Activated T-helper 17 cell treated with anti-CD3 and anti-CD28 coated beads, Interleukin-2, amount 50 U/mL, for 72 hours (primary cell): Measurements from ENCODE around the gene FAM9C. TPM values are rescaled to one million over a fixed set of nuclear protein-coding genes. Genes with fewer than 3 reads are reported as not detected.
"Not testable (repeated sequence)": the region's sequence is repeated elsewhere in the genome, so short reads cannot be mapped to it uniquely, and the experiment has no call there.

ENCODE experiments used
- ATAC-seq: fragments of 150-1000 bp; cut with Tn5 transposase; replicated peaks from 2 replicates; pipeline ENCODE4 v1.10.0; 2021; ENCODE audit warnings: mild to moderate bottlenecking, moderate library complexity
- H3K27ac Mint-ChIP-seq: one replicate; pipeline ENCODE4 v1.8.0; 2022; ENCODE audit warnings: mixed read lengths
- H3K27me3 Mint-ChIP-seq: one replicate; pipeline ENCODE4 v1.8.0; 2022; ENCODE audit warnings: mixed read lengths
- H3K36me3 Mint-ChIP-seq: one replicate; pipeline ENCODE4 v1.8.0; 2022; ENCODE audit warnings: low read depth, mild to moderate bottlenecking, mixed read lengths
- H3K4me1 Mint-ChIP-seq: one replicate; pipeline ENCODE4 v1.8.0; 2022; ENCODE audit warnings: mixed read lengths
- H3K4me3 Mint-ChIP-seq: one replicate; pipeline ENCODE4 v1.8.0; 2022; ENCODE audit warnings: mild to moderate bottlenecking, mixed read lengths
- H3K9me3 Mint-ChIP-seq: one replicate; pipeline ENCODE4 v1.8.0; 2022; ENCODE audit warnings: mixed read lengths
- total RNA-seq, 2 donors: library from RNA; stranded (reverse); gene quantifications; one replicate each; pipeline ENCODE4 v1.2.3, GENCODE V29; 2022

FAM9C gene
- total RNA-seq, result under 1 TPM in 1 of 2 donors, not detected in 1; 0.21 TPM

DNA sequence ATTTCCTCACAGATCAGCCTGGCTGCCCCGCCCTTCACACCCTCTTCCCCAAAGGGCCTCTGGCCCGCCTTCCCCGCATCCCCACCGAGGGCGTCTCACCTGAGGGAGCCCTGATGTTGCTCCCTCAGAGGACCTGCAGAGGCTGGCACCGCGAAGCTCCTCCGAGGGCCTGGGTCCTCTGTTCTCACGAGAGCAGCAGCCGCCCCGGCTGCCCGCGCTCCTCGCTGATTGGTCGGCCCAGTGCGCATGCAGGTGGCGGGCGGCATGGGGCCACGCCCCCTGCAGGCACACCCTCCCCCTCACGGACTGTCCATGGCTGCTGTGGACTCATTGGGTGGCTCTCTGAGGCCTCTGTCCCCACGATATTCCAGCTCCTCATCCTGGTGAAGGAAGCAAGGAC is at the start of gene FAM9C:
FAM9C (minus strand) TSS at position 180 of the 400 bp plus-strand sequence. CDS start 831 bp downstream, outside the sequence.
- Mint-ChIP-seq H3K36me3 (no peaks in the 10 kb centered on the region), H3K4me1 (peaks cover 16% of the 10 kb centered on the region), H3K4me3 (no peak within 1 kb of the TSS), H3K27me3 (no peaks in the 10 kb centered on the region), H3K27ac (no peak within 1 kb of the TSS), H3K9me3 (peaks cover 4% of the 10 kb centered on the region)
- no peak for ATAC-seq

DNA sequence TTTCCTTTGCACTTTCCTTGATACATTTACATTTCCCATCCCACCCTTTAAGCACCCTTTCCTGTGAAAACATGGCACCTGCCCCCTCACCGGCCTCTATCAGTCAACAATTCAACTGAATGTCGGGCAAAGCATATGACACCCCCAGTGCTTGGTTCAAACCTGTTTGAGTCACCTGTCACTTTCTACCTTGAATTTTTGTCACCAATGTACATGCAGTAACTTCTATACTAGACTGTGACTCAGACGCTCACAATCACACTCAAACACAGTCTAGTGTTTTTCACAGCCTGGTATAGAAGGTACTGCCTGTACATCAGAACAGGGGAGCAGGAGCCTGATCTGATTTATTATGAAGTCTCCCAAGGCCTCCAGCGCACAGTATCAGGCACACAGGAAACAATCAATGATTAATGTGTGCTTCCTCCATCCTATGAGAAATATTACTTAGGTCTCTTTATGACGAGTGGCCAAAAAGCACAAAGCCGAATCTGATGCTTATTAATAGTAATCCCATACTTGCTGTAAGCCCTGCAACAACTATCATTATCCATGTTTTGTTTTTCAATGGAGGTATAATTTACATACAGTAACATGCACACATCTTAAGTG is 49.2 kb upstream of the FAM9C start:
- H3K4me3 Mint-ChIP-seq, result peak overlapping the region; percentile 88

DNA sequence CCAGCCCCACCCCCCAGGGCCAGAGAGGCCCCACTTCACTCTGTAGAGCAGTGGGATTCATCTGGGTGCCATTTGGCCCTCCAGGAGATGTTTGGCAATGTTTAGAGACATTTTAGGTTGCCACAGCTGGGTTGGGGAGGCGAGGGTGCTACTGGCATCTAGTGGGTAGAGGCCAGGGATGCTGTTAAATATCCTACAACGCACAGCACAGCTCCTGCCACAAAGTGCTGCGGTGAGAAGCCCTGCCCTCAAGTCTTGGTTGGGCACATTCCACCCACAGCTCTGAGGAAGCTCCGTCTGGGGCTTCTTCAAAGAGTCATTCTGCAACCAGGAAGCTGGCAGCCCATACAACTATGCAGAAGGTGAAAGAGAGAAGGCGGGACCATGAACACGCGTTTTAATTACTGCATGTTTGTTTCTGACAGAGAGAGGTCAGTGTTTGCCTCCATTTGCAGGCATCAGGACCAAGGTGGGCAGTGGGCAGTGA is 48.1 kb upstream of the FAM9C start:
- peaks cover 27% of the 10 kb centered on the region for H3K36me3 Mint-ChIP-seq
- peak; percentile 61 for ATAC-seq
- peak overlapping the region; percentile 99 for H3K27ac Mint-ChIP-seq
- H3K4me1 Mint-ChIP-seq, result peaks cover 27% of the 10 kb centered on the region
- no peaks in the 10 kb centered on the region for H3K27me3 Mint-ChIP-seq
- peak overlapping the region; percentile 88 for H3K4me3 Mint-ChIP-seq
- H3K9me3 Mint-ChIP-seq, result peaks cover 3% of the 10 kb centered on the region

More for the DNA sequence above, 49.2 kb upstream of the FAM9C start:
- Mint-ChIP-seq H3K27me3 (no peaks in the 10 kb centered on the region), H3K4me1 (peaks cover 20% of the 10 kb centered on the region), H3K9me3 (peaks cover 3% of the 10 kb centered on the region), H3K27ac (peak overlapping the region; percentile 99), H3K36me3 (peaks cover 16% of the 10 kb centered on the region)
- peak; percentile 62 for ATAC-seq

DNA sequence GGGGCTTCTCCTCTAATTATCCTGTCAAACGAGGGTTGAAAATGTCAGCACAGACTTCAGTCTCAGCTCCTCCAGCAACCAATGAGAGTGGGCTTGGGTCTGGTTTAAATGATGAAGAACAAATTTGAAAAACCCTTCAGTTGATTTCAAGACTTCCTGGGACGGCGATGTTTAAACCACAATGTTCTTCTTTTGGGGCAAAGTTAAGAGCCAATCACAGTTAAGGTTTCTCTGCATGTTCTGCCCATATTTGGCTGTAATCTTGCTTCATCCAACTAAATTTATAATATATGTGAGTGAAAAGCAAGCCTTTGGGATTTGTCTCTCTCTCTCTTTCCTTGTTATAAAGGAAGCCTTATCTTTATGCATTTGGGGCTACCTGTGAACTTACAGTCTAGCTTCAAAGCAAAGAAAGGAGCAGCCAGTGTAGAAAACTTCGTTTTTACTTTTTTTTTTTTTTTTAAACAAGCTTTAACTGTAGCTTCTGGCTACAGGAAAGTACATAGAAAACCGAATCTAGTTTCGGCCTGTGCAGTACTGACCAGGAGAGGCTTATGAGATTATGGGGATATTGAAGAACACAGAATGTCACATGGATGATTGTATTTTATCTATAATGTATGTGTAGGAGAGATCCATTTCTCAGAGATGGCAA is 46.8 kb upstream of the FAM9C start:
- Mint-ChIP-seq H3K27ac (peak overlapping the region; percentile 99), H3K27me3 (no peaks in the 10 kb centered on the region), H3K9me3 (peaks cover 3% of the 10 kb centered on the region), H3K4me3 (peak overlapping the region; percentile 88), H3K36me3 (peaks cover 35% of the 10 kb centered on the region), H3K4me1 (peaks cover 31% of the 10 kb centered on the region)
- peak; percentile 4 for ATAC-seq

DNA sequence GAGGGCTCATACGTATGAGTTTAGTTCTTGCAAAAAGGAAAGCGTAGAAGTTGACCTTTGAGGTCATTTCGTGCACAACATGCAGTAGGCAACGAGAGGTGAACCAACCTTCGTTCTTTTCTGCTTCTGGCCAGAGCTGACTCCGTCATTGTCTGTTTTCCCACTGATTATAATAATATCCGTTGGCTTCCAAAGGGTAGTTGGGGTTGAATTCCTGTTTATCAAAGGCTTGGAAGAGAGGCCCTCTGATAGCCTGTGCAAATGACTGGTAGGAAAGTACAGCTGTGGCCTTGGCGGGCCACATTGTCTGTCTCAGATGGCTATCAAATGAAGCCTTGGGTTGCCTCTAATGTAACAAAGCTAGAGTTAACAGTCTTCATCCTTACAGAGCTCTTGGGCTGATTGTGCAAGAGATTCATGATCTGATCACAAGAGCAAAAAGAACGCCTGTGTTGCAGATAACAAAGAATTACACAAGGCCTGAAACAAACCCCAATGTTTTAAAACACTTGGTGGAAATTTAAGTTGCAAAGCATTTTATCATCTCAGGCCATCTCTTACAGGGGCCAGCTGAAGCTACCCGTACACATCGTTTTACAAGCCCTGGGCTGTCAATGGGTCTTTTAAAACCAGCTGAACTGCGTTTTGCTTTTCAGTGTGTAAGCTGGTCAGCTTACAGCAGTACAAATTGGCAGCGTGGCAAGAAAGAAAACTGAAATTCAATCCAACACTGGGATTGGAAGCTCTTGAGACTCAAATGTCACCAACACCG is 46.1 kb upstream of the FAM9C start:
- Mint-ChIP-seq H3K27me3 (no peaks in the 10 kb centered on the region), H3K4me1 (peaks cover 31% of the 10 kb centered on the region), H3K4me3 (peak overlapping the region; percentile 88), H3K27ac (peak overlapping the region; percentile 99), H3K36me3 (peaks cover 35% of the 10 kb centered on the region), H3K9me3 (peaks cover 3% of the 10 kb centered on the region)
- ATAC-seq, result peak; percentile 24

DNA sequence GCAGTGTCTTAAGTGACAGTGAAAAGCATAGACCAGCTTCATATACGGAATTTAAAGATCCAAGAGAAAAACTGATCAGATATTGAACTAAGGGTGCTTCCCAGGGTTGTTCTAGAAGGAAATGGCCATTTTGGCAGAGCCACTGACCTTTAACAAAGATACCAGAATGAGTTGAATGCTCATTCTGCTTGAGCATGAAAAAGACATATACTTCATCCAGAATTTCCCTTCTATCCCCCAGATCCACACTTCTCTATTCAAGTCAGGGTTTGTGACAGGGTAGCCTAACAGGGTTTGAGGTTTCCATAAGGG is 45.6 kb upstream of the FAM9C start:
- Mint-ChIP-seq H3K27ac (peak overlapping the region; percentile 99), H3K4me3 (peak overlapping the region; percentile 88), H3K4me1 (peaks cover 31% of the 10 kb centered on the region), H3K36me3 (peaks cover 35% of the 10 kb centered on the region), H3K9me3 (peaks cover 3% of the 10 kb centered on the region), H3K27me3 (no peaks in the 10 kb centered on the region)
- no peak for ATAC-seq

DNA sequence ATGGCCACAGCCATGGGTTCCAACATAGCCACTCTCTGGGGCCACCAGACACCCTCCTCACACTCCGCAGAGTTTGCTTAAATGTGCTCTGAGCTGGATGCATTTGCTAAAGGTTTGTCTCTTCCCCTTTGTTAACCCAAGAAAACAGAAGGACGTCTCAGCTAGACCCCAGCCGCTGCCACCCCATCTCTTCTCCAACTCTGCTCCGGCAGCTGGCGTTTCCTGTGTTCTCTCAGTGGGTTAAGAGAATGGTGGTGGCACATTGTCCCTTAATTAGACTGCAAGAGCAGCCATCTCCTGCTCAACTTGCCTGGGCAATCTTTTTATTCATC is 43.7 kb upstream of the FAM9C start:
- no peak for ATAC-seq
- peaks cover 3% of the 10 kb centered on the region for H3K9me3 Mint-ChIP-seq

DNA sequence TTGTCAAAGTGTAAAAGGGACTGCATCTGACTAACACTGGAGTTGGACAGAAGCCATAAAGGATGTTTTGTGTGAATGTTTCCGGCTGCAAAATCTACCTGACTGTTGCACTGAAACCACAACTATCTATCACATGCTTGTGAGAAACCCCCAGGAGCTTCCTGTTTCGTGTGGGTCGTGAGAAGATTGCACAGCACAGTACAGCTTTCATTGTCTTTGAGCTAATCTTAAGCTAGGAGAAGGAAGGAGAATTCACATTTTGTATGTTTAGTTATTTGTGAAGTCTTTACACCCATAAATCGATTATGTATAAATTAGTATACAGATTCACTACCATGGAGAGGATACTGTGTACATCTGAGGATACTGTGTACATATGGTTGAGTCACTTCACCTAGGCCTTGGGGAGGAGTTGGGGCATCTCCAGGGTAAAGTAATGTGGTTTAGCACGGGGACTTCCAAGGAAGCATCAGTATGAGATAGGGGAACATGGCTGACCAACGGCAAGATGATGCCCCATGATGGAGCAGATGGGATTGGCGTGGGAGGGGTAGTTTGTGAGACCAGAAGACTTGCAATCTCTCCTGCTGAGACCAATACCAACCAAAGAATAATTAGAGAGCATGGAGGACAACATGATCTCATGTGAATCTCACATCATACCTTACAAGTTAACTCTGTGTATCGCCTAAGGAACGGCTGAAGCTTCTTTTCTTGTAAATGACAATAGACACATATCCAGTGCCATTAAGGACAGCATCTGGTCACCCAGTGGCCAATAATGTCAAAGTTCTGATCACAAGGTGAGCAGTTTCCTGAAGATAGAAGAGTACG is 43.1 kb upstream of the FAM9C start:
- Mint-ChIP-seq H3K4me1 (peaks cover 12% of the 10 kb centered on the region), H3K9me3 (no peaks in the 10 kb centered on the region), H3K27ac (peak overlapping the region; percentile 99), H3K4me3 (peak overlapping the region; percentile 88), H3K27me3 (no peaks in the 10 kb centered on the region), H3K36me3 (peaks cover 21% of the 10 kb centered on the region)
- peak; percentile 75 for ATAC-seq

More for the DNA sequence above, 43.7 kb upstream of the FAM9C start:
- Mint-ChIP-seq H3K27ac (peak overlapping the region; percentile 99), H3K27me3 (no peaks in the 10 kb centered on the region), H3K4me3 (peak overlapping the region; percentile 88), H3K4me1 (peaks cover 18% of the 10 kb centered on the region), H3K36me3 (peaks cover 27% of the 10 kb centered on the region)

DNA sequence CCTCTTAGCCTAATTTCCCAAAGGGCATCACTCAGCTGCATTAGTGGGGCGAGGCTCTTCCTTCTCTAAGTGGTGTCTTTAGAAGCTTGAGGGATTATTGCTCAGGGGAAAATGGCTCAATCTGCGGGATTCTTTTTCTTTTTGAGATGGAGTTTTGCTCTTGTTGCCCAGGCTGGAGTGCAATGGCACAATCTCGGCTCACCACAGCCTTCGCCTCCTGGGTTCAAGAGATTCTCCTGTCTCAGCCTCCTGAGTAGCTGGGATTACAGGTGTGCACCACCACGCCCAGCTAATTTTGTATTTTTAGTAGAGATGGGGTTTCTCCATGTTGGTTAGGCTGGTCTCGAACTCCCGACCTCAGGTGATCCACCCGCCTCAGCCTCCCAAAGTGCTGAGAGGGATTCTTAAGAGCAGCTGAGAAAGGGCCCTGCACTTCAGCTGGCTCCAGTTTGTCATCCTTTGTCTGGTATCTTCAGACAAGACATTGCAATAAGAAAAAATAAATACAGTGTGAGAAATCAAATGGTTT is 42.4 kb upstream of the FAM9C start:
- H3K27me3 Mint-ChIP-seq, ATAC-seq, H3K9me3 Mint-ChIP-seq: not testable (repeated sequence)
- H3K36me3 Mint-ChIP-seq, result peaks cover 19% of the 10 kb centered on the region
- peaks cover 10% of the 10 kb centered on the region for H3K4me1 Mint-ChIP-seq
- H3K27ac Mint-ChIP-seq, result peak overlapping the region; percentile 99
- H3K4me3 Mint-ChIP-seq, result peak overlapping the region; percentile 88

DNA sequence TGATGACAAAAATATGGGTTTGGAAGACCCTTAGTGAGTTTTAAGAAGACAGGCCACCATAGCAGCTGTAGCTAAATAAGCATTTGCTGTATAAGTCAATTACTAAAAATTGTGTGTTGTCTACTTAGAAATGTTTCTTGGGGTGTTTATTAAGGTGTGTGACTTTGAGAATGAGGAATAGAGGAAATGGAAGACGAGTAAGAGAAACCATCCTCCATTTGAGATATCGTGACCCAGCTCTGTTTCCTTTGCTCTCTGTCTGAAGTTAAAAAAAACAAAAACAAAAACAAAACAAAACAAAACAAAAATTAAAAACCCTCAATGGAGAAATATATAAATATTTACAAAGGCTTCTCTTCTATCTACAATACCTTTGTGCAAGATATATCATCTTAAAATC is 41.7 kb upstream of the FAM9C start:
- Mint-ChIP-seq H3K27ac (peak overlapping the region; percentile 99), H3K36me3 (peaks cover 19% of the 10 kb centered on the region), H3K27me3 (no peaks in the 10 kb centered on the region), H3K9me3 (no peaks in the 10 kb centered on the region), H3K4me1 (peaks cover 10% of the 10 kb centered on the region), H3K4me3 (peak overlapping the region; percentile 88)
- ATAC-seq, result no peak

DNA sequence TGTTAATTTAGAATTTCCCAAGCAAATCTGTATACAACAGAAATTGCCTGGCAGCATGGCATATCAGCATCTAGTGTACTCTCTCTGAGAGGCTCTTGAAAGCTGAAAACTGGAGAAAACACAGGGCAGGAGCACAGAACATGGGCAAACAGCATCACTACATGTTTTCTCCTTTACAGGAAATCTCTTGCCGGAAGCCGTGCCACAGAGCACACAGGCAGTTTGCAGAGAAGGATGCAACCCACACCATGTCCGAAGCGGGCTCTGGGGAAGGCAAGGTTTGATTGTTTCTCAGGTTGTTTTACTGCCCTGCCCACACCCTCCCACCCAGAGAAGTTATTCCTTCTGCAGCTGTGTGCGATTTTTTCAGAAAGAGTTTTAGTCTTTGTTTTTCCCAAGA is 41.1 kb upstream of the FAM9C start:
- H3K27me3 Mint-ChIP-seq, result no peaks in the 10 kb centered on the region
- peak overlapping the region; percentile 88 for H3K4me3 Mint-ChIP-seq
- H3K36me3 Mint-ChIP-seq, result peaks cover 19% of the 10 kb centered on the region
- peaks cover 14% of the 10 kb centered on the region for H3K4me1 Mint-ChIP-seq
- peak; percentile 25 for ATAC-seq
- H3K27ac Mint-ChIP-seq, result peak overlapping the region; percentile 99
- H3K9me3 Mint-ChIP-seq, result no peaks in the 10 kb centered on the region

DNA sequence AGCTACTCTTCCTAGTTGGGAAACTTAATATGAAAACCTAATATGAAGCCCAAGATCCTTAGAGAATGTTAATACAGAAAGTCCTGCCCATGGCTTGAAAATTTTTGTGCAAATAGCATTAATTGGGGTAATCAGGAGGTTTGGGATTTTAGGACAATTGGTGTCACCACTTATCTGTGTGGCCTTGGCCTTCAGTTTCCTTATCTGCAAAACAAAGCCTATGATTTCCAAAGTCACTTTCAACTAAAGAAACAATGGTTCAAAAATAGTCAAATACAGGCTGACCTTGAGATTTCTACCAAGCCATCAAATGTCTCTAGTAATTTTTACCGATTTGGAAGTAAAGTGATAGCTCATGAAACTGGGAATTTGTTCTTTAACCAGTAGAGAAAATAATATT is 40.2 kb upstream of the FAM9C start:
- Mint-ChIP-seq H3K27me3 (no peaks in the 10 kb centered on the region), H3K9me3 (no peaks in the 10 kb centered on the region), H3K4me1 (peaks cover 19% of the 10 kb centered on the region), H3K4me3 (peak overlapping the region; percentile 88), H3K36me3 (peaks cover 19% of the 10 kb centered on the region), H3K27ac (peak overlapping the region; percentile 99)
- no peak for ATAC-seq

DNA sequence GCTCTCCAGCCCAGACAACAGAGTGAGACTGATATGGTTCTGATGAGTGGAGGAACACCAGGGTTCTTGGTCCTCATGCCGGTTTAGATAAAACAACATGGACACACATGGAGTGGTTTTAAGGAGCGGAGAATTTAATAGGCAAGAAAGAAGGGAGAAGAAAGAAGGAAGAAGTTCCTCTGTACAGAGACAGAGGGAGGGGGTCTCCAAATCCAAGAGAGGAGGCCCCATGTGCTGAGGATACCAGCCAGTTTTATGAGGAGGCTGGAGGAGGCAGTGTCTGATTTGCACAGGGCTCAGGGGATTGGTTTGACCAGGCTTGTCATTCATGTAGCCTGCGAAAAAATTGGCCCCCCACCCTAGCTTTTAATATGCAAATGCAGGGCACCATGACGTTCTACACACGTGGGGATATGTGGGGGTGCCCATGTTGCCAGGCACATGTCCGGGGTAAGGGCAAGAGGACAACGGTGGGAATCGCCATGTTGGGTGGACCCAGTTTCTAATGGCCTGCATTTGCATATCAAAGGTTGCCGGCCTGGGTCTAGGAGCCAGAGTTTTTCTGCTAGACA is 39.4 kb upstream of the FAM9C start:
- peak overlapping the region; percentile 88 for H3K4me3 Mint-ChIP-seq
- H3K27ac Mint-ChIP-seq, result peak overlapping the region; percentile 99
- peaks cover 19% of the 10 kb centered on the region for H3K36me3 Mint-ChIP-seq
- ATAC-seq, H3K27me3 Mint-ChIP-seq, H3K9me3 Mint-ChIP-seq: not testable (repeated sequence)
- H3K4me1 Mint-ChIP-seq, result peaks cover 21% of the 10 kb centered on the region
